ENCODE measurements around the gene VPS41. TPM values are rescaled to one million over a fixed set of nuclear protein-coding genes. Genes with fewer than 3 reads are reported as not detected.

VPS41 gene
- total RNA-seq, result 12.0 and 20.9 TPM in 2 replicates

DNA sequence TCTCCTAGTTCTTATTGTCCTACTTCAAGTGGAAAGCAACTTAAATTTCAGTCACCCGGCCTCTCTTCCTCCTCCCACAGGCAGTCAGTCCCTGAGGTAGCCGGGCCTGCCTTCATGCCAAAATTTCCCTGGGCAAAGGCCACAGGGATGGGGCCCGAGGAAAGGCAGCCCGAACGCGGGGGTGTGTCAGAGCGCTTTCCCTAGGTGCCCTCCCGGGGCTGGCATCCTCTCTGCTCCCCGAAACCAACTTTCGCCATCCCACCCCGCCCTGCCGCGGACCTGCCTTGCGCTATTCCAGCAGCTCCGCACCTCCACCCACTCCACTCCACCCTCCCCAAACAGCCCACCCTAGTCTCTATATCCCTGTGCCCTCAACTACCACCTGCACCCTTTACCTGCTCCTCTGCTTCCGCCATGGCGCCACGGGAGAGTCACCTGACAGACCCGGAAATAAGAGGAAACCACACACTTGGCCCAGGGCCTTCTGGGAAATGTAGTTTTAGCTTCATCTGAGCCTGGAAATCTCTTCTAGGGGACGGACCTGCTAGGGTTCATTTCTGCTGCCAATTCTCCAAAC lies at the start of gene VPS41:
Gene VPS41, minus strand, starts transcription at position 433 of the 577 bp plus-strand sequence. Its CDS starts 17 bp downstream, at position 416.

Other genes with a start within 250 kb of the VPS41 start
- gene POU6F2, start 68.7 kb upstream of the VPS41 start, total RNA-seq, result not detected in 2 replicates

All from hair follicular keratinocyte (primary cell).